HL-60 (cell line): ENCODE measurements around the gene FABP6.

Experiments used
- CTCF ChIP-seq: IDR thresholded peaks from one replicate; pipeline ENCODE4 v1.5.1; 2011; ENCODE audit warnings: low read length, control low read depth, inconsistent platforms; ENCODE audit not compliant: insufficient read depth
- GABPA ChIP-seq: IDR thresholded peaks from 2 replicates; pipeline ENCODE4 v1.6.1; 2012; ENCODE audit warnings: low read depth
- POLR2AphosphoS5 ChIP-seq: IDR thresholded peaks from 2 replicates; pipeline ENCODE4 v1.6.1; 2012; ENCODE audit warnings: low read depth
- SPI1 ChIP-seq: IDR thresholded peaks from 2 replicates; pipeline ENCODE4 v1.6.1; 2012; ENCODE audit warnings: low read depth, mild to moderate bottlenecking, borderline replicate concordance
- TF ChIP-seq, protein P1 (sequence below): IDR thresholded peaks from 2 replicates; pipeline ENCODE4 v1.6.1; 2012; ENCODE audit warnings: low read depth; ENCODE audit not compliant: insufficient replicate concordance

GRCh38 chr5:160268121-160268520 lies 38.8 kb downstream of the FABP6 start:
- TF ChIP-seq GABPA (no peak), CTCF (no peak), POLR2AphosphoS5 (no peak), SPI1 (no peak)
- TF ChIP-seq, protein P1, sequence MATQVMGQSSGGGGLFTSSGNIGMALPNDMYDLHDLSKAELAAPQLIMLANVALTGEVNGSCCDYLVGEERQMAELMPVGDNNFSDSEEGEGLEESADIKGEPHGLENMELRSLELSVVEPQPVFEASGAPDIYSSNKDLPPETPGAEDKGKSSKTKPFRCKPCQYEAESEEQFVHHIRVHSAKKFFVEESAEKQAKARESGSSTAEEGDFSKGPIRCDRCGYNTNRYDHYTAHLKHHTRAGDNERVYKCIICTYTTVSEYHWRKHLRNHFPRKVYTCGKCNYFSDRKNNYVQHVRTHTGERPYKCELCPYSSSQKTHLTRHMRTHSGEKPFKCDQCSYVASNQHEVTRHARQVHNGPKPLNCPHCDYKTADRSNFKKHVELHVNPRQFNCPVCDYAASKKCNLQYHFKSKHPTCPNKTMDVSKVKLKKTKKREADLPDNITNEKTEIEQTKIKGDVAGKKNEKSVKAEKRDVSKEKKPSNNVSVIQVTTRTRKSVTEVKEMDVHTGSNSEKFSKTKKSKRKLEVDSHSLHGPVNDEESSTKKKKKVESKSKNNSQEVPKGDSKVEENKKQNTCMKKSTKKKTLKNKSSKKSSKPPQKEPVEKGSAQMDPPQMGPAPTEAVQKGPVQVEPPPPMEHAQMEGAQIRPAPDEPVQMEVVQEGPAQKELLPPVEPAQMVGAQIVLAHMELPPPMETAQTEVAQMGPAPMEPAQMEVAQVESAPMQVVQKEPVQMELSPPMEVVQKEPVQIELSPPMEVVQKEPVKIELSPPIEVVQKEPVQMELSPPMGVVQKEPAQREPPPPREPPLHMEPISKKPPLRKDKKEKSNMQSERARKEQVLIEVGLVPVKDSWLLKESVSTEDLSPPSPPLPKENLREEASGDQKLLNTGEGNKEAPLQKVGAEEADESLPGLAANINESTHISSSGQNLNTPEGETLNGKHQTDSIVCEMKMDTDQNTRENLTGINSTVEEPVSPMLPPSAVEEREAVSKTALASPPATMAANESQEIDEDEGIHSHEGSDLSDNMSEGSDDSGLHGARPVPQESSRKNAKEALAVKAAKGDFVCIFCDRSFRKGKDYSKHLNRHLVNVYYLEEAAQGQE = no peak
